T-helper 2 cell treated with Interferon-gamma antibody and Interleukin-4, amounts not matched to agents 100 ng/mL and 5 ng/mL, for 36 hours (primary cell): ENCODE measurements around the gene ZNRF3. TPM values are rescaled to one million over a fixed set of nuclear protein-coding genes. Genes with fewer than 3 reads are reported as not detected.
"Not testable (repeated sequence)": the region's sequence is repeated elsewhere in the genome, so short reads cannot be mapped to it uniquely, and the experiment has no call there.

Experiments
- intact Hi-C: fragments of 100-400 bp; cut with micrococcal nuclease; formaldehyde crosslinking; loops from one replicate; pipeline ENCODE4 v1.15.1; 2023
- total RNA-seq: library from RNA; stranded (reverse); gene quantifications from 2 replicates; pipeline ENCODE4 v1.2.3, GENCODE V29; 2022

Gene ZNRF3
- total RNA-seq, 1 donor from 2014 or later = 0.82 TPM

- intact Hi-C loops = no loop called here
Measured at GRCh38 chr22:28929197-28929596, 45.8 kb downstream of the ZNRF3 start.

- intact Hi-C loops = no loop called here
Measured at GRCh38 chr22:28930357-28931007, 47.1 kb downstream of the ZNRF3 start.

- intact Hi-C loops = no loop called here
Measured at GRCh38 chr22:28931844-28932567, 48.6 kb downstream of the ZNRF3 start.

GRCh38 chr22:28933321-28933720 is 49.9 kb downstream of the ZNRF3 start:
- intact Hi-C loops = no loop called here

GRCh38 chr22:28934026-28934425 is 50.7 kb downstream of the ZNRF3 start:
- intact Hi-C loops = no loop called here

- intact Hi-C loops = no loop called here
Measured at GRCh38 chr22:28935140-28935539, 51.8 kb downstream of the ZNRF3 start.

- intact Hi-C loops = no loop called here
Measured at GRCh38 chr22:28935713-28936112, 52.3 kb downstream of the ZNRF3 start.

- intact Hi-C loops = no loop called here
Measured at GRCh38 chr22:28936200-28936599, 52.8 kb downstream of the ZNRF3 start.

- intact Hi-C loops = no loop called here
Measured at GRCh38 chr22:28937206-28938025, 54.0 kb downstream of the ZNRF3 start.

GRCh38 chr22:28938286-28938833 is 55.0 kb downstream of the ZNRF3 start:
- intact Hi-C loops = no loop called here

- intact Hi-C loops = no loop called here
Measured at GRCh38 chr22:28939394-28939793, 56.0 kb downstream of the ZNRF3 start.

GRCh38 chr22:28939932-28940331 is 56.6 kb downstream of the ZNRF3 start:
- intact Hi-C loops = no loop called here

- intact Hi-C loops = no loop called here
Measured at GRCh38 chr22:28940441-28940840, 57.1 kb downstream of the ZNRF3 start.

- intact Hi-C loops = no loop called here
Measured at GRCh38 chr22:28942333-28942732, 59.0 kb downstream of the ZNRF3 start.

GRCh38 chr22:28942801-28943500 is 59.6 kb downstream of the ZNRF3 start:
- intact Hi-C loops = no loop called here

GRCh38 chr22:28943501-28943879 is 60.1 kb downstream of the ZNRF3 start:
- intact Hi-C loops = no loop called here

- intact Hi-C loops = no loop called here
Measured at GRCh38 chr22:28947125-28947524, 63.8 kb downstream of the ZNRF3 start.

- intact Hi-C loops = no loop called here
Measured at GRCh38 chr22:28948424-28948823, 65.1 kb downstream of the ZNRF3 start.

- intact Hi-C loops = not testable (repeated sequence)
Measured at GRCh38 chr22:28948860-28949551, 65.6 kb downstream of the ZNRF3 start.

GRCh38 chr22:28949788-28950187 is 66.4 kb downstream of the ZNRF3 start:
- intact Hi-C loops = no loop called here
